Osteocyte (in vitro differentiated cells): ENCODE data around the gene ADRM1. TPM values are rescaled to one million over a fixed set of nuclear protein-coding genes. Genes with fewer than 3 reads are reported as not detected.

Experiments used
- DNase-seq: peaks from one replicate; pipeline ENCODE4 v3.0.0; 2021; ENCODE audit warnings: mixed read lengths; ENCODE audit not compliant: unreplicated experiment; ENCODE audit errors: extremely low spot score
- H3K27ac Mint-ChIP-seq: one replicate; pipeline ENCODE4 v1.8.0; 2021; ENCODE audit warnings: mild to moderate bottlenecking, mixed read lengths; ENCODE audit not compliant: unreplicated experiment
- H3K27me3 Mint-ChIP-seq: one replicate; pipeline ENCODE4 v1.8.0; 2021; ENCODE audit warnings: mixed read lengths; ENCODE audit not compliant: unreplicated experiment
- H3K36me3 Mint-ChIP-seq: one replicate; pipeline ENCODE4 v1.8.0; 2021; ENCODE audit warnings: mixed read lengths; ENCODE audit not compliant: unreplicated experiment
- H3K4me1 Mint-ChIP-seq: one replicate; pipeline ENCODE4 v1.8.0; 2021; ENCODE audit warnings: mixed read lengths; ENCODE audit not compliant: unreplicated experiment
- H3K4me3 Mint-ChIP-seq: one replicate; pipeline ENCODE4 v1.8.0; 2021; ENCODE audit warnings: mild to moderate bottlenecking, moderate library complexity, mixed read lengths; ENCODE audit not compliant: unreplicated experiment
- H3K9me3 Mint-ChIP-seq: one replicate; pipeline ENCODE4 v1.8.0; 2021; ENCODE audit warnings: mixed read lengths; ENCODE audit not compliant: unreplicated experiment
- CTCF ChIP-seq: fragments of 200-600 bp; sonication (generic); IDR thresholded peaks from 2 replicates; pipeline ENCODE4 v1.5.0; 2021; ENCODE audit warnings: antibody characterized with exemption, mild to moderate bottlenecking, moderate library complexity
- total RNA-seq: library from RNA; stranded (reverse); gene quantifications from 2 replicates; pipeline ENCODE4 v1.2.1, GENCODE V29; 2021

The ADRM1 gene
- total RNA-seq, 1 donor from 2014 or later, result 83.9 TPM

GRCh38 chr20:62331347-62331746, 28.6 kb downstream of the ADRM1 start:
- no peaks in the 10 kb centered on the region for H3K4me1 Mint-ChIP-seq
- no peak for TF ChIP-seq CTCF
- H3K4me3 Mint-ChIP-seq, result no peak overlapping the region
- H3K9me3 Mint-ChIP-seq, result no peaks in the 10 kb centered on the region
- no peak overlapping the region for H3K27ac Mint-ChIP-seq
- H3K27me3 Mint-ChIP-seq, result no peaks in the 10 kb centered on the region
- DNase-seq, result no peak
- H3K36me3 Mint-ChIP-seq, result peaks cover 13% of the 10 kb centered on the region

- Mint-ChIP-seq H3K4me1 (no peaks in the 10 kb centered on the region), H3K27ac (no peak overlapping the region), H3K4me3 (no peak overlapping the region), H3K27me3 (no peaks in the 10 kb centered on the region), H3K36me3 (peaks cover 12% of the 10 kb centered on the region), H3K9me3 (no peaks in the 10 kb centered on the region)
- no peak for DNase-seq
- no peak for TF ChIP-seq CTCF
These were observed 29.6 kb downstream of the ADRM1 start for GRCh38 chr20:62332421-62332820.

GRCh38 chr20:62332989-62333819, 30.4 kb downstream of the ADRM1 start:
- Mint-ChIP-seq H3K9me3 (no peaks in the 10 kb centered on the region), H3K4me3 (no peak overlapping the region), H3K36me3 (peaks cover 14% of the 10 kb centered on the region), H3K27me3 (no peaks in the 10 kb centered on the region), H3K4me1 (no peaks in the 10 kb centered on the region), H3K27ac (no peak overlapping the region)
- TF ChIP-seq CTCF, result no peak
- no peak for DNase-seq

GRCh38 chr20:62333820-62334595, 31.2 kb downstream of the ADRM1 start:
- no peaks in the 10 kb centered on the region for H3K27me3 Mint-ChIP-seq
- H3K4me1 Mint-ChIP-seq, result no peaks in the 10 kb centered on the region
- no peaks in the 10 kb centered on the region for H3K9me3 Mint-ChIP-seq
- no peak overlapping the region for H3K27ac Mint-ChIP-seq
- no peak for DNase-seq
- no peak overlapping the region for H3K4me3 Mint-ChIP-seq
- TF ChIP-seq CTCF, result no peak
- peaks cover 13% of the 10 kb centered on the region for H3K36me3 Mint-ChIP-seq

- H3K27me3 Mint-ChIP-seq, result no peaks in the 10 kb centered on the region
- peaks cover 20% of the 10 kb centered on the region for H3K36me3 Mint-ChIP-seq
- no peaks in the 10 kb centered on the region for H3K9me3 Mint-ChIP-seq
- DNase-seq, result no peak
- no peak for TF ChIP-seq CTCF
- no peaks in the 10 kb centered on the region for H3K4me1 Mint-ChIP-seq
- H3K27ac Mint-ChIP-seq, result no peak overlapping the region
- H3K4me3 Mint-ChIP-seq, result no peak overlapping the region
These were observed 32.1 kb downstream of the ADRM1 start for GRCh38 chr20:62334881-62335280.
